Measurements from ENCODE around the gene PRTFDC1.

- TF ChIP-seq EZH2 (IDR thresholded peaks at IDR 0.05; ENCODE audit: insufficient read depth, poor library complexity, severe bottlenecking) (no peak), EZH2phosphoT487 (IDR thresholded peaks at IDR 0.05; ENCODE audit: insufficient read depth, low read depth) (no peak)
These were observed 126.4 kb downstream of the PRTFDC1 start for GRCh38 chr10:24826009-24826408.
